Bronchial epithelial cell (primary cell): Measurements from ENCODE around the gene TAF1L. TPM values are rescaled to one million over a fixed set of nuclear protein-coding genes. Genes with fewer than 3 reads are reported as not detected.
A peak's percentile ranks its signal among the peaks of the same experiment; 100 is the strongest.

Source experiments
- DNase-seq: peaks from one replicate; pipeline ENCODE4 v3.0.0-alpha.2; 2010; ENCODE audit warnings: low read depth
- FAIRE-seq: peaks from 2 replicates; lab custom pipeline; 2011; peaks lifted over from hg19 to GRCh38; lab: Jason Lieb, UNC
- H3K27me3 ChIP-seq: 2 replicates; pipeline ENCODE4 v1.5.1; 2011; ENCODE audit warnings: low read length; ENCODE audit not compliant: control insufficient read depth, insufficient read depth
- H3K36me3 ChIP-seq: 2 replicates; pipeline ENCODE4 v1.5.1; 2011; ENCODE audit warnings: low read length; ENCODE audit not compliant: control insufficient read depth, insufficient read depth
- H3K4me3 ChIP-seq: 2 replicates; pipeline ENCODE4 v1.5.1; 2011; ENCODE audit warnings: mild to moderate bottlenecking, low read depth, low read length, control low read depth
- CTCF ChIP-seq: IDR thresholded peaks from 2 replicates; pipeline ENCODE4 v1.5.1; 2011; ENCODE audit warnings: mild to moderate bottlenecking, moderate library complexity, low read length, control low read depth, inconsistent platforms; ENCODE audit not compliant: insufficient read depth, severe bottlenecking
- total RNA-seq: library from RNA; depleted of rRNA; stranded (reverse); fragments of >200 nt; gene quantifications from 2 replicates; pipeline ENCODE4 v1.2.1, GENCODE V29; 2014

TAF1L gene
- total RNA-seq, 1 donor from 2014 or later, result not detected

- DNase-seq (peak; percentile 69), FAIRE-seq (no peak)
- TF ChIP-seq CTCF, result peak; percentile 50
- H3K4me3 ChIP-seq, result no peak overlapping the region
- no peaks in the 10 kb centered on the region for H3K36me3 ChIP-seq
- H3K27me3 ChIP-seq, result no peaks in the 10 kb centered on the region
Observed at GRCh38 chr9:32589083-32589723, 46.3 kb downstream of the TAF1L start.

- peak; percentile 43 for DNase-seq
- Histone ChIP-seq H3K36me3 (no peaks in the 10 kb centered on the region), H3K4me3 (no peak overlapping the region), H3K27me3 (no peaks in the 10 kb centered on the region)
- no peak for TF ChIP-seq CTCF
- no peak for FAIRE-seq
Observed at GRCh38 chr9:32587901-32588300, 47.6 kb downstream of the TAF1L start.

- FAIRE-seq (no peak), DNase-seq (no peak)
- Histone ChIP-seq H3K27me3 (no peaks in the 10 kb centered on the region), H3K4me3 (no peak overlapping the region), H3K36me3 (no peaks in the 10 kb centered on the region)
- no peak for TF ChIP-seq CTCF
Observed at GRCh38 chr9:32584784-32585183, 50.7 kb downstream of the TAF1L start.

GRCh38 chr9:32581512-32582143 lies 53.8 kb downstream of the TAF1L start:
- no peaks in the 10 kb centered on the region for H3K27me3 ChIP-seq
- FAIRE-seq, result no peak
- DNase-seq, result peak; percentile 66
- peak; percentile 72 for TF ChIP-seq CTCF
- H3K4me3 ChIP-seq, result no peak overlapping the region
- H3K36me3 ChIP-seq, result no peaks in the 10 kb centered on the region

- H3K36me3 ChIP-seq, result no peaks in the 10 kb centered on the region
- no peaks in the 10 kb centered on the region for H3K27me3 ChIP-seq
- no peak overlapping the region for H3K4me3 ChIP-seq
- FAIRE-seq, result no peak
- DNase-seq, result no peak
- TF ChIP-seq CTCF, result no peak
Observed at GRCh38 chr9:32580631-32581300, 54.7 kb downstream of the TAF1L start.
